A673 (cell line): Measurements from ENCODE around the gene RHBG. TPM values are rescaled to one million over a fixed set of nuclear protein-coding genes. Genes with fewer than 3 reads are reported as not detected.

ENCODE experiments used
- BruUV-seq: library from RNA; stranded (reverse); fragments of 400-500 nt; replicated peaks from 2 replicates; lab custom pipeline; 2021; lab: Mats Ljungman, UMichigan
- CTCF ChIA-PET: fragments of 300-600 bp; sonication (Branson Sonifier 250); formaldehyde crosslinking; loops from one replicate; lab custom pipeline; 2022; ENCODE audit warnings: antibody characterized with exemption; lab: Charles Lee
- POLR2A ChIA-PET: fragments of 300-600 bp; sonication (Branson Sonifier 250); formaldehyde crosslinking; loops from one replicate; lab custom pipeline; 2022; ENCODE audit warnings: antibody characterized with exemption; ENCODE audit not compliant: low non-redundant PET; lab: Charles Lee
- DNase-seq: peaks from one replicate; pipeline ENCODE4 v3.0.0-alpha.2; 2015; ENCODE audit warnings: low spot score
- H3K27ac ChIP-seq: fragments of 200-600 bp; sonication (generic); 2 replicates; pipeline ENCODE4 v1.5.1; 2016; ENCODE audit warnings: mixed run types, low read depth, mild to moderate bottlenecking, mixed read lengths, antibody characterized with exemption, low read length; ENCODE audit not compliant: poor library complexity, severe bottlenecking
- H3K27me3 ChIP-seq: fragments of 200-600 bp; sonication (generic); replicated peaks from 2 replicates; pipeline ENCODE4 v1.6.1; 2017; ENCODE audit warnings: mixed run types, low read depth, mild to moderate bottlenecking, mixed read lengths, antibody characterized with exemption, low read length; ENCODE audit not compliant: insufficient read depth, poor library complexity
- H3K36me3 ChIP-seq: fragments of 200-600 bp; sonication (generic); 2 replicates; pipeline ENCODE4 v1.6.1; 2016; ENCODE audit warnings: mixed run types, mild to moderate bottlenecking, mixed read lengths, antibody characterized with exemption, low read length; ENCODE audit not compliant: insufficient read depth, poor library complexity, severe bottlenecking
- H3K4me1 ChIP-seq: fragments of 200-600 bp; sonication (generic); 2 replicates; pipeline ENCODE4 v1.6.1; 2017; ENCODE audit warnings: mixed run types, mild to moderate bottlenecking, mixed read lengths, antibody characterized with exemption, low read length; ENCODE audit not compliant: insufficient read depth, poor library complexity, severe bottlenecking
- H3K4me3 ChIP-seq: fragments of 200-600 bp; sonication (generic); 2 replicates; pipeline ENCODE4 v1.5.1; 2016; ENCODE audit warnings: low read depth, mixed run types, mild to moderate bottlenecking, mixed read lengths, low read length; ENCODE audit not compliant: poor library complexity, severe bottlenecking
- H3K9me3 ChIP-seq: fragments of 200-600 bp; sonication (generic); 2 replicates; pipeline ENCODE4 v1.6.1; 2016; ENCODE audit warnings: mixed run types, low read depth, mild to moderate bottlenecking, mixed read lengths, antibody characterized with exemption, low read length; ENCODE audit not compliant: poor library complexity, severe bottlenecking
- CTCF ChIP-seq: fragments of 300-800, 200-600 bp; sonication (generic); conservative IDR thresholded peaks from 2 replicates; pipeline ENCODE4 v1.5.1; 2017; ENCODE audit warnings: low read depth, mild to moderate bottlenecking, antibody characterized with exemption, low read length, moderate library complexity, mixed read lengths
- EZH2 ChIP-seq: fragments of 200-600 bp; sonication (generic); IDR thresholded peaks from 2 replicates; pipeline ENCODE4 v1.6.1; 2017; ENCODE audit warnings: borderline replicate concordance, low read depth, mild to moderate bottlenecking, mixed read lengths, antibody characterized with exemption, low read length; ENCODE audit not compliant: poor library complexity, severe bottlenecking
- intact Hi-C: fragments of 100-400 bp; cut with micrococcal nuclease; formaldehyde crosslinking; loops from one replicate; pipeline ENCODE4 v1.10.0; 2022; ENCODE audit not compliant: unreplicated experiment
- total RNA-seq: library from RNA; stranded (reverse); gene quantifications from 2 replicates; pipeline ENCODE4 v1.2.3, GENCODE V29; 2021

Gene RHBG
- total RNA-seq, 1 experiment from 2014 or later: not detected

- intact Hi-C loops: no loop called here
- no TSS peak for BruUV-seq
- Histone ChIP-seq H3K9me3 (no peaks in the 10 kb centered on the region), H3K27me3 (peaks cover 91% of the 10 kb centered on the region), H3K4me1 (peaks cover 14% of the 10 kb centered on the region), H3K36me3 (no peaks in the 10 kb centered on the region), H3K27ac (no peak overlapping the region), H3K4me3 (peak overlapping the region; percentile 38)
- TF ChIP-seq CTCF: no peak
- peak; percentile 85 for TF ChIP-seq EZH2
- ChIA-PET CTCF (no interaction called here), POLR2A (no interaction called here)
- DNase-seq: no peak
These were observed 51.4 kb downstream of the RHBG start for GRCh38 chr1:156420205-156421061.

- TF ChIP-seq EZH2 (no peak), CTCF (no peak)
- Histone ChIP-seq H3K4me3 (peak overlapping the region; percentile 38), H3K4me1 (peaks cover 14% of the 10 kb centered on the region), H3K27ac (no peak overlapping the region), H3K9me3 (no peaks in the 10 kb centered on the region), H3K36me3 (no peaks in the 10 kb centered on the region), H3K27me3 (peaks cover 86% of the 10 kb centered on the region)
- peak; percentile 86 for DNase-seq
- POLR2A ChIA-PET: no interaction called here
- no TSS peak for BruUV-seq
- intact Hi-C loops: no loop called here
- CTCF ChIA-PET: interaction anchor here (1.0 kb wide), 1 partner anchor 36 kb away, joined by 10 read pairs; no protein-coding TSS in a partner anchor
These were observed 52.3 kb downstream of the RHBG start for GRCh38 chr1:156421062-156421938.

DNA sequence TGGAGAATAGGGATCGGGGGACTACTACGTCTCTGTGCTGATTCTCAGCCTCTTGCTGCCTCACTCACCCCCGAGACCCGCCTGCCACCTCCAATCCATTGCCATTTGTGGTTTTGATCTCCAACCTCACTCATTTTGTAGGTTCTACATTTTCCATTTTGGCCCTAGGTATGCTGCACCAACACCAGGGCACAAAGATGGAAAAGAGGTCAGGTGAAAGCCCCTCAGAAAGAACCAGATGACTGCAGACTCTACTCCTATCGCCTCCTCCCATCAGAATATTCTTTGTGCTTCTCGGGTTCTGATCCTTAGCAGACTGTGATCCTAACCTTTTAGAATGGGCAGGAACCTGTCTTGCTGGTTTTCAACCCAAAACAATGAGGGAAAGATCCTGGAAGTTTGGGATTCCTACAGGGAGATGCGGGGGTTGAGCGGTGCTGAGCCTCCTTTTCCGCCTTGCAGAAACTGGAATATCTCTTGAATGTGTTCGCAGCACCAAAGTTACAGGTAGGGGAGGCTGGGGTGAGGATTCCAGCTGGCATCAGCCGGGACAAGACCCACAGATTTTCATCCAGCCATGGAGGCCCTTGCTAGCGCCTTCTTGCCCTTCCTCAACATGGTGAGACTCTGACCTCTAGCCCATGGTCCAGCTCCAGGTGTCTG lies 53.1 kb downstream of the RHBG start:
- no peak for DNase-seq
- Histone ChIP-seq H3K27me3 (peaks cover 82% of the 10 kb centered on the region), H3K9me3 (no peaks in the 10 kb centered on the region), H3K4me1 (peaks cover 14% of the 10 kb centered on the region), H3K36me3 (no peaks in the 10 kb centered on the region), H3K4me3 (peak overlapping the region; percentile 38), H3K27ac (no peak overlapping the region)
- TF ChIP-seq CTCF (no peak), EZH2 (no peak)
- CTCF ChIA-PET: interaction anchor here (1.0 kb wide), 1 partner anchor 36 kb away, joined by 10 read pairs; no protein-coding TSS in a partner anchor
- intact Hi-C loops: no loop called here
- POLR2A ChIA-PET: no interaction called here
- no TSS peak for BruUV-seq
